ENCODE results near the gene ARHGAP9.
A peak's percentile ranks its signal among the peaks of the same experiment; 100 is the strongest.

DNA sequence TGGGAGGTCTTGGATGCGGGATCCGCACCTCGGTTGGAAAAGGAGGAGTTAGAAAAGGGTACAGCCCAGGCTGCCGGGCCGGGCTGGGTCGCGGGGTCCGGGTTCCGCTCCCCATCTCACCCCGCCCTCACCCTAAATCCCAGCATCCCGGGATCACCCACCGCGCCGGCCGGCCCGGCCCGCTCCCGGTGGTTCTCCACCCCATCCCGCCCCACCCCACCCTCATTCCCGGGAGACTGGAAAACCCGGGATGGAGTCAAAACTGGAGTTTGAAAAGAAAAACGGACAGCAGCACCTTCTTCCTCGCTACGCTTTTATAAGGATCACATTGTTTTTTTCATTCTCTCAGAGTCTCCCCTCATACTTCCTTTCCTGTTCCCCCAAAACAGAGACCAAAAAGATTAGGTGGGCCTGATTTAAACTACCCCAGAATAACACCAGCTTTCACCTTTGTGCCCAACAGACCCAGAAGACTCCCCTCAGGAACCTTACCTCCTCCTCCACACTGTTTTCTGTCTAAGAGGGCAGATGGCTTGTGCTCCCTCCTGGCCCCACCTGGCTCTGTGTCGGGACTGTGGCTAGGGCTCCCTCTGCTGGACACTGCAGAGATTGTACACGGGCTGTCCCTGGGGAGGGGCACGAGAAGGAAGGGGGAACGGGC lies 17.3 kb downstream of the ARHGAP9 start:
- TF ChIP-seq CTCF (IDR thresholded peaks at IDR 0.05) (peak; percentile 85 to 95 (median 93)), POLR2A (IDR thresholded peaks at IDR 0.05) (no peak)
